ENCODE results near the gene LDLRAD3. TPM values are rescaled to one million over a fixed set of nuclear protein-coding genes. Genes with fewer than 3 reads are reported as not detected.

LDLRAD3 gene
- total RNA-seq, 3 donors from 2014 or later (not counting 1 experiment from before 2014, with no cell fraction given) = 1.0 to 1.5 (median 1.2) TPM

DNA sequence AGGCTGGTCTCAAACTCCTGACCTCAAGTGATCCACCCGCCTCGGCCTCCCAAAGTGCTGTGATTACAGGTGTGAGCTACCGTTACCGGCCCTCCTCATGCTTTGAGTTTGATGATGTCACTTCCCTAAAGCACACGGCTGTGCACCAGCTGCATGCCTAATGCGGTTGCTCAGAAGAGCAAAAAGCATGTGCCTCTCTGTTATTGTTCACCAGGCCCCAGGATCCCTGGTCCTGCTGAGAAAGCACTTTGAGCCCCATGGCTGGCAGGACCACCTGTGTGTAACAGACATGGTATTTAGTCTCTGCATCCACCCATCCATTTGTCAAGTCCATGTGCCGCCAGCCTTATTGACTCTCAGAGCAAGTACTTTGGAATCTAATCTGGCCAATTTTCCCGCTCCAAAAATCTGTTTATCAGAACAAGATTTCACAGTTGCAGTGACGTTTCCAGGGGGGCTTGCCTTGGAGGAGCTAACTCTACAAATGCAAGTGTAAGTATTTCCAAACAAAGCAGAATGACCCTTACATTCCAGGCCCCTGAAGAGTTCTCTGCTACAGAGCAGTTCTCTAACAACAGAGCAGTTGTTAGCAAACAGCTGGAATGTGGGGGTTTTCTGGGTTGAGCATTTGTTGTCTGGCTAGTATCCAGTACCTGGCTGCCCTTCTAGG, 89.4 kb downstream of the LDLRAD3 start:
- Histone ChIP-seq H3K4me3 (ENCODE audit: low read length) (no peak overlapping the region), H3K9me3 (ENCODE audit: control insufficient read depth, insufficient read depth, low read length) (no peaks in the 10 kb centered on the region), H3K4me1 (ENCODE audit: control insufficient read depth, insufficient read depth, low read length) (no peaks in the 10 kb centered on the region), H3K27ac (ENCODE audit: low read length) (no peak overlapping the region), H3K36me3 (ENCODE audit: control insufficient read depth, insufficient read depth, low read length) (no peaks in the 10 kb centered on the region), H3K27me3 (ENCODE audit: control insufficient read depth, insufficient read depth, low read length) (no peaks in the 10 kb centered on the region)
- Mint-ChIP-seq H3K36me3 (no peaks in the 10 kb centered on the region), H3K27ac (no peak overlapping the region), H3K4me3 (no peak overlapping the region), H3K27me3 (ENCODE audit: low read depth in 2 of 2) (peaks cover 0 to 8% of the 10 kb centered on the region in 2 donors), H3K9me3 (no peaks in the 10 kb centered on the region), H3K4me1 (no peaks in the 10 kb centered on the region)
- intact Hi-C loops (cut with micrococcal nuclease) = no loop called here
- DNase-seq = no peak
- ATAC-seq = no peak
- TF ChIP-seq, protein P1, sequence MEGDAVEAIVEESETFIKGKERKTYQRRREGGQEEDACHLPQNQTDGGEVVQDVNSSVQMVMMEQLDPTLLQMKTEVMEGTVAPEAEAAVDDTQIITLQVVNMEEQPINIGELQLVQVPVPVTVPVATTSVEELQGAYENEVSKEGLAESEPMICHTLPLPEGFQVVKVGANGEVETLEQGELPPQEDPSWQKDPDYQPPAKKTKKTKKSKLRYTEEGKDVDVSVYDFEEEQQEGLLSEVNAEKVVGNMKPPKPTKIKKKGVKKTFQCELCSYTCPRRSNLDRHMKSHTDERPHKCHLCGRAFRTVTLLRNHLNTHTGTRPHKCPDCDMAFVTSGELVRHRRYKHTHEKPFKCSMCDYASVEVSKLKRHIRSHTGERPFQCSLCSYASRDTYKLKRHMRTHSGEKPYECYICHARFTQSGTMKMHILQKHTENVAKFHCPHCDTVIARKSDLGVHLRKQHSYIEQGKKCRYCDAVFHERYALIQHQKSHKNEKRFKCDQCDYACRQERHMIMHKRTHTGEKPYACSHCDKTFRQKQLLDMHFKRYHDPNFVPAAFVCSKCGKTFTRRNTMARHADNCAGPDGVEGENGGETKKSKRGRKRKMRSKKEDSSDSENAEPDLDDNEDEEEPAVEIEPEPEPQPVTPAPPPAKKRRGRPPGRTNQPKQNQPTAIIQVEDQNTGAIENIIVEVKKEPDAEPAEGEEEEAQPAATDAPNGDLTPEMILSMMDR (IDR thresholded peaks at IDR 0.05) = no peak
- 81% methylated on average over 9 of the region's 9 CpGs for WGBS (ENCODE audit: insufficient coverage)

DNA sequence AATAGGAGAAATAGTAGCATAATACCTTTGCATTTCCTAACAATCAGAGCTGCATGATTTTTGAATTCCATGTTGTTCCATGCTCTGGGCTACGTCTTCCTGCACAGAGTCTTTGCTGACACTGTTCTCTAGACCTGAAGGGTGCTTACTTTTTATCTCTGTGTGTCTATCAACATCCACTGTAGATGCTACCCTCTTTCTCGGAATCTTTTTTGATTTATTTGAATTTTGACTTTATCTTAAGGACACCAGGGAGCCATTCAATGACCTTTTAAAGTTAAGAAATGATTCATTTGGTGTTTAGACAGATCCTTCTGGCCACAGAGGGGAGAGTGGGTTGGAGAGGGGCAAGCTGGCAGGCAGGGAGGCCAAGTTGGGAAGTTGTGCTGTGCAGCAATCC, 90.1 kb downstream of the LDLRAD3 start:
- H3K36me3 Mint-ChIP-seq = no peaks in the 10 kb centered on the region
- intact Hi-C loops (cut with micrococcal nuclease) = no loop called here
- TF ChIP-seq, protein P1 (IDR thresholded peaks at IDR 0.05) = no peak
- ATAC-seq (no peak), DNase-seq (no peak)
- WGBS (ENCODE audit: insufficient coverage) = 92% methylated on average over 2 of the region's 2 CpGs
- Histone ChIP-seq H3K27me3 (ENCODE audit: control insufficient read depth, insufficient read depth, low read length) (no peaks in the 10 kb centered on the region), H3K4me3 (ENCODE audit: low read length) (no peak overlapping the region), H3K4me1 (ENCODE audit: control insufficient read depth, insufficient read depth, low read length) (no peaks in the 10 kb centered on the region), H3K9me3 (ENCODE audit: control insufficient read depth, insufficient read depth, low read length) (no peaks in the 10 kb centered on the region), H3K36me3 (ENCODE audit: control insufficient read depth, insufficient read depth, low read length) (no peaks in the 10 kb centered on the region), H3K27ac (ENCODE audit: low read length) (no peak overlapping the region)
- no peak overlapping the region for H3K27ac Mint-ChIP-seq
- H3K4me3 Mint-ChIP-seq = no peak overlapping the region
- no peaks in the 10 kb centered on the region for H3K9me3 Mint-ChIP-seq
- no peaks in the 10 kb centered on the region for H3K4me1 Mint-ChIP-seq
- peaks cover 0 to 8% of the 10 kb centered on the region in 2 donors for H3K27me3 Mint-ChIP-seq (ENCODE audit: low read depth in 2 of 2)

DNA sequence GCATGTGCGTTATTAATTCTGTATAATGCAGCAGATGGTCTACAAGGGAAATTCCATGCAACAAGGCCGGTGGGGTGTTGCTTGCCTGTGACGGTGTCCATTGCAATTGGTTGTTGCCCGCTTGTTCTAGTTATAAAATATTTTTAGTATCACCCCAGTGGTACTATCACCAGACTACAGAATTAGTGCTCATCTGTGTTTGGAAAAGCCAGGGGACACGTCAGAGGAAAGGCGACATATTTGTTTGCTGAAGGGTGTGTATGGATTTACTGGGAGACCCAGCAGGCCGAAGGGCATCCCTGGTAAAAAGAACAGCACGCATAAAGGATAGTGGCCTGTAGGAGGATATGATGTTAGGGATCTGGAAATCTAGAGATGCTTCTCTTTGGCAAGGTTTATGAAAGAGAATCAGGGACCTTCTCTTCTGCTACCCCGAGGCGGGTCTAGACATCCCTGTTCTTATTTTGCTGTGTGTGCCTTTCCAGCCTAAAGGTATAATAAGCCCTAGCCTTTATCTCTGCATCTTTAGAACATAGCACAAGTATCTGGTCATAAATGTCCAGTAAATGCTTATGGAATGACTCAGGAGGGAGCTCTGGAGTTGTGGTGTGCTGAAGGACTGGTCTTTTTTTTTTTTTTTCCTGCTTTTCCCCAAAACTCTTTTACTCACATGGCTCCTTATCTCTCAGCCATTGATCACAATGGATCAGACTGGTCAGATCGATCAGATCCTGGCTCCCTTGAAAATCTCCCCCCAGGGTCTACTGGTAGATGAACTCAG, 90.9 kb downstream of the LDLRAD3 start:
- H3K9me3 Mint-ChIP-seq = no peaks in the 10 kb centered on the region
- H3K4me3 Mint-ChIP-seq = no peak overlapping the region
- Histone ChIP-seq H3K4me3 (ENCODE audit: low read length) (no peak overlapping the region), H3K27me3 (ENCODE audit: control insufficient read depth, insufficient read depth, low read length) (no peaks in the 10 kb centered on the region), H3K4me1 (ENCODE audit: control insufficient read depth, insufficient read depth, low read length) (no peaks in the 10 kb centered on the region), H3K9me3 (ENCODE audit: control insufficient read depth, insufficient read depth, low read length) (no peaks in the 10 kb centered on the region), H3K36me3 (ENCODE audit: control insufficient read depth, insufficient read depth, low read length) (no peaks in the 10 kb centered on the region), H3K27ac (ENCODE audit: low read length) (no peak overlapping the region)
- TF ChIP-seq, protein P1 (IDR thresholded peaks at IDR 0.05) = no peak
- WGBS (ENCODE audit: insufficient coverage) = 90% methylated on average over 11 of the region's 11 CpGs
- no peaks in the 10 kb centered on the region for H3K4me1 Mint-ChIP-seq
- intact Hi-C loops (cut with micrococcal nuclease) = no loop called here
- H3K27ac Mint-ChIP-seq = no peak overlapping the region
- H3K36me3 Mint-ChIP-seq = no peaks in the 10 kb centered on the region
- DNase-seq = no peak
- no peak for ATAC-seq
- peaks cover 0 to 10% of the 10 kb centered on the region in 2 donors for H3K27me3 Mint-ChIP-seq (ENCODE audit: low read depth in 2 of 2)

Data from natural killer cell (primary cell).